Aorta (tissue), 5 donors: ENCODE measurements around the gene DIDO1. TPM values are rescaled to one million over a fixed set of nuclear protein-coding genes. Genes with fewer than 3 reads are reported as not detected.

Source experiments
- ATAC-seq: fragments of 200-7000 bp; cut with Tn5 transposase; one replicate; pipeline ENCODE4 v1.9.1; 2022; ENCODE audit warnings: moderate library complexity; ENCODE audit not compliant: low FRiP score
- DNase-seq, 2 donors: peaks; one replicate each; pipeline ENCODE4 v3.0.0-alpha.2; 2020
- H3K27ac ChIP-seq, 2 donors: one replicate each; pipeline ENCODE4 v1.5.1; 2013; ENCODE audit warnings: low read length in 2 of 2, mild to moderate bottlenecking in 2 of 2, moderate library complexity in 2 of 2, control low read depth in 1 of 2, inconsistent platforms in 1 of 2, low read depth in 1 of 2
- H3K27me3 ChIP-seq, 2 donors: one replicate each; pipeline ENCODE4 v1.6.1; 2013; ENCODE audit warnings: control low read depth in 1 of 2, low read length in 1 of 2, mild to moderate bottlenecking in 1 of 2, moderate library complexity in 1 of 2; ENCODE audit not compliant: insufficient read depth in 2 of 2, control insufficient read depth in 1 of 2
- H3K36me3 ChIP-seq, 2 donors: one replicate each; pipeline ENCODE4 v1.6.1; 2013; ENCODE audit warnings: control low read depth in 1 of 2, low read length in 1 of 2, mild to moderate bottlenecking in 1 of 2; ENCODE audit not compliant: insufficient read depth in 2 of 2, control insufficient read depth in 1 of 2
- H3K4me1 ChIP-seq, 2 donors: one replicate each; pipeline ENCODE4 v1.6.1; 2013; ENCODE audit warnings: low read length in 2 of 2, control low read depth in 1 of 2, mild to moderate bottlenecking in 1 of 2, moderate library complexity in 1 of 2; ENCODE audit not compliant: insufficient read depth in 2 of 2, control insufficient read depth in 1 of 2
- H3K4me3 ChIP-seq, 2 donors: one replicate each; pipeline ENCODE4 v1.5.1; 2013; ENCODE audit warnings: low read length in 2 of 2, control low read depth in 1 of 2, mild to moderate bottlenecking in 1 of 2
- H3K9me3 ChIP-seq: one replicate; pipeline ENCODE4 v1.6.1; 2013; ENCODE audit warnings: mild to moderate bottlenecking, low read length; ENCODE audit not compliant: control insufficient read depth
- WGBS, 2 donors: extraction: QIAGEN DNeasy Blood & Tissue Kit; methylation state at CpG; one replicate each; pipeline ENCODE4 v1.1.7; 2013; 5-methylcytosine and 5-hydroxymethylcytosine counted together
- intact Hi-C, 2 donors: fragments of 100-400 bp; cut with DNase I; formaldehyde crosslinking; loops; one replicate each; pipeline versions ENCODE4 v1.14.2 to v1.15.0; 2022
- polyA plus RNA-seq, 2 donors: library from polyadenylated mRNA; stranded (reverse); fragments of 200-250 nt; gene quantifications; one replicate each; pipeline ENCODE4 v1.2.3, GENCODE V29; 2013
- total RNA-seq, 2 donors: library from RNA; stranded (reverse); fragmentation: NEBNext Ultra II Directional; extraction: Animal tissue kit (Norgen Biotek cat#: 25700); gene quantifications; one replicate each; pipeline ENCODE4 v1.2.1, GENCODE V29; 2021
- donor health status: healthy with polysubstance abuse.
- donor health status: Bipolar disorder and iron deficiency.
- donor health status: DM: no; HTN: no; CAD: no.
- donor health status: DM: no; HTN: no; CAD: no.
- donor health status: DM: yes; HTN: yes; CAD: no.

The DIDO1 gene
- total and polyA plus RNA-seq, 4 donors: 8.1 to 64.2 (median 43.0) TPM

GRCh38 chr20:62969939-62970306 is 43.6 kb upstream of the DIDO1 start:
- intact Hi-C loops: no loop called here
- WGBS, 2 donors: 65 to 74% methylated on average over 8 of the region's 8 CpGs
- no peaks in the 10 kb centered on the region for H3K36me3 ChIP-seq
- DNase-seq (no peak), ATAC-seq (no peak)
- no peak overlapping the region for H3K27ac ChIP-seq
- H3K4me1 ChIP-seq: no peaks in the 10 kb centered on the region
- H3K4me3 ChIP-seq: no peak overlapping the region
- H3K9me3 ChIP-seq: no peaks in the 10 kb centered on the region
- no peaks in the 10 kb centered on the region for H3K27me3 ChIP-seq

- no peak for ATAC-seq
- Histone ChIP-seq H3K27ac (no peak overlapping the region), H3K4me1 (no peaks in the 10 kb centered on the region), H3K4me3 (no peak overlapping the region), H3K9me3 (no peaks in the 10 kb centered on the region), H3K36me3 (no peaks in the 10 kb centered on the region), H3K27me3 (no peaks in the 10 kb centered on the region)
- WGBS, 2 donors: 37 to 41% methylated on average over 16 of the region's 16 CpGs
- intact Hi-C loops: no loop called here
- DNase-seq: no peak
Observed at GRCh38 chr20:62969179-62969760, 43.0 kb upstream of the DIDO1 start.

- ATAC-seq: no peak
- 72 to 77% methylated on average over 21 of the region's 21 CpGs for WGBS, 2 donors
Observed at GRCh38 chr20:62968378-62969178, 42.3 kb upstream of the DIDO1 start.

GRCh38 chr20:62967628-62968351 is 41.5 kb upstream of the DIDO1 start:
- intact Hi-C loops: no loop called here
- no peak overlapping the region for H3K4me3 ChIP-seq
- no peaks in the 10 kb centered on the region for H3K9me3 ChIP-seq
- H3K4me1 ChIP-seq: no peaks in the 10 kb centered on the region
- ATAC-seq: no peak
- 90 to 97% methylated on average over 27 of the region's 27 CpGs for WGBS, 2 donors
- H3K36me3 ChIP-seq: peaks cover 0 to 2% of the 10 kb centered on the region in 2 donors
- DNase-seq: no peak
- no peaks in the 10 kb centered on the region for H3K27me3 ChIP-seq
- no peak overlapping the region for H3K27ac ChIP-seq

More at GRCh38 chr20:62968378-62969178, 42.3 kb upstream of the DIDO1 start:
- Histone ChIP-seq H3K9me3 (no peaks in the 10 kb centered on the region), H3K27me3 (no peaks in the 10 kb centered on the region), H3K36me3 (no peaks in the 10 kb centered on the region), H3K4me3 (no peak overlapping the region), H3K4me1 (no peaks in the 10 kb centered on the region), H3K27ac (no peak overlapping the region)
- intact Hi-C loops: no loop called here
- DNase-seq: no peak

- no peak for DNase-seq
Observed at GRCh38 chr20:62967149-62967501, 40.8 kb upstream of the DIDO1 start.

GRCh38 chr20:62966212-62967148 is 40.2 kb upstream of the DIDO1 start:
- Histone ChIP-seq H3K9me3 (no peaks in the 10 kb centered on the region), H3K27me3 (no peaks in the 10 kb centered on the region), H3K4me1 (no peaks in the 10 kb centered on the region), H3K27ac (no peak overlapping the region), H3K36me3 (peaks cover 0 to 2% of the 10 kb centered on the region in 2 donors), H3K4me3 (no peak overlapping the region)
- intact Hi-C loops: no loop called here
- ATAC-seq (no peak), DNase-seq (no peak)
- 95 to 97% methylated on average over 22 to 26 of the region's 27 CpGs for WGBS, 2 donors

More at GRCh38 chr20:62967149-62967501, 40.8 kb upstream of the DIDO1 start:
- intact Hi-C loops: no loop called here
- no peak overlapping the region for H3K4me3 ChIP-seq
- no peak for ATAC-seq
- no peaks in the 10 kb centered on the region for H3K9me3 ChIP-seq
- H3K36me3 ChIP-seq: peaks cover 0 to 2% of the 10 kb centered on the region in 2 donors
- no peaks in the 10 kb centered on the region for H3K4me1 ChIP-seq
- WGBS, 2 donors: 94 to 98% methylated on average over 6 of the region's 6 CpGs
- no peak overlapping the region for H3K27ac ChIP-seq
- no peaks in the 10 kb centered on the region for H3K27me3 ChIP-seq

- Histone ChIP-seq H3K4me3 (no peak overlapping the region), H3K9me3 (no peaks in the 10 kb centered on the region), H3K27me3 (no peaks in the 10 kb centered on the region), H3K4me1 (no peaks in the 10 kb centered on the region), H3K36me3 (peaks cover 0 to 2% of the 10 kb centered on the region in 2 donors), H3K27ac (no peak overlapping the region)
- DNase-seq: no peak
- intact Hi-C loops: no loop called here
- ATAC-seq: no peak
- WGBS, 2 donors: 83 to 87% methylated on average over 19 of the region's 19 CpGs
Observed at GRCh38 chr20:62965363-62965771, 39.1 kb upstream of the DIDO1 start.

- no peak overlapping the region for H3K4me3 ChIP-seq
- no peaks in the 10 kb centered on the region for H3K9me3 ChIP-seq
- no peaks in the 10 kb centered on the region for H3K27me3 ChIP-seq
- DNase-seq (no peak), ATAC-seq (no peak)
- 87 to 92% methylated on average over 20 of the region's 20 CpGs for WGBS, 2 donors
- no peaks in the 10 kb centered on the region for H3K4me1 ChIP-seq
- H3K36me3 ChIP-seq: peaks cover 0 to 2% of the 10 kb centered on the region in 2 donors
- intact Hi-C loops: no loop called here
- H3K27ac ChIP-seq: no peak overlapping the region
Observed at GRCh38 chr20:62964700-62965099, 38.4 kb upstream of the DIDO1 start.
